Measurements from ENCODE around the gene SCN11A. TPM values are rescaled to one million over a fixed set of nuclear protein-coding genes. Genes with fewer than 3 reads are reported as not detected.

Gene SCN11A
- total and polyA plus RNA-seq, 5 donors from 2014 or later = 0.13 TPM; not detected in 4

DNA sequence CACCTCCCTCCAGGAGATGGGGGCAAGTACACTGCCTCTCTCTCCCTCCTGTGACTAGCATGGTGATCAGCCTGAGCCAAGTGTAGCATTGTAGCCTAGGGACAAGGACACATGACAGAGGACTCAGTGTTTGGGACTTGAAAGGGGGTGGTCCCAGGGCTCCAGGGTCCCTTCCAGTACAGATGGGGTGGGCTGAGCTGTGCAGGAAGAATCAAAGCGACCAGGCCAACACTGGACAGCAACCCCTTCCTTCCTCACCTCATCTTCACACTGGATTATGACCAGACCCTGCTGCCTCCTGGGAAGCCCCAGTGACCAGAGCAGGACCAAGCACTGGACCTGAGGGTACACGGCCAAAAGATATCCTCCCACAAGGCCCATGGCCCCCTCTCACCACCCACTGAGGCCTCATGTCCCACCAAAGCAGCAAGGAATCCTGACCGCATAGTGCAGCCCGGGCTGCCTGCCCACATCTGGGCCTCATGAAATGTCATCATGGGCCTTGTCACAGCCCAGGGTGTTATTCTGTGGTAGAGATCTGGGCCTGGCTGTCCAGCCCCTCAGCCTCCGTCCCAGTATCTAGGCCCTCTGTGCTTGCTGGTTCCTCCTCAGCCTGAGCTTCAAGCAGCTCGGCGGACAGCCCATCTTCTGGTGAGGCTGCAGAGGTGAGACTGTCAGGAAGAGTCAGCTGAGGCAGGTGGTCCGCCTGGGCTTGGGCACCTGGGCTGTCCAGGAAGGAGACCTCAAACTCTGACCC lies 46.1 kb upstream of the SCN11A start:
- Histone ChIP-seq H3K4me1 (ENCODE audit: control insufficient read depth, insufficient read depth, low read length, poor library complexity, severe bottlenecking) (peaks cover 6% of the 10 kb centered on the region), H3K27me3 (ENCODE audit: control insufficient read depth, insufficient read depth, low read length) (no peaks in the 10 kb centered on the region), H3K27ac (ENCODE audit: insufficient read depth, low read length, poor library complexity, severe bottlenecking) (no peak overlapping the region), H3K4me3 (ENCODE audit: low read depth, low read length) (no peak overlapping the region), H3K36me3 (ENCODE audit: control insufficient read depth, insufficient read depth, low read length) (peaks cover 69% of the 10 kb centered on the region), H3K9me3 (ENCODE audit: control insufficient read depth in 2 of 2, low read length in 2 of 2) (no peaks in the 10 kb centered on the region)
- peaks cover 6 to 18% (median 15%) of the 10 kb centered on the region in 4 donors for H3K4me1 Mint-ChIP-seq
- H3K9me3 Mint-ChIP-seq = no peaks in the 10 kb centered on the region
- no peaks in the 10 kb centered on the region for H3K27me3 Mint-ChIP-seq
- ATAC-seq (ENCODE audit: low read depth in 2 of 2) = no peak
- peaks cover 27% of the 10 kb centered on the region for H3K36me3 Mint-ChIP-seq
- peak overlapping the region in 2 of 3 donors; percentile 32 to 54 for H3K27ac Mint-ChIP-seq
- no peak for DNase-seq
- H3K4me3 Mint-ChIP-seq = no peak overlapping the region

DNA sequence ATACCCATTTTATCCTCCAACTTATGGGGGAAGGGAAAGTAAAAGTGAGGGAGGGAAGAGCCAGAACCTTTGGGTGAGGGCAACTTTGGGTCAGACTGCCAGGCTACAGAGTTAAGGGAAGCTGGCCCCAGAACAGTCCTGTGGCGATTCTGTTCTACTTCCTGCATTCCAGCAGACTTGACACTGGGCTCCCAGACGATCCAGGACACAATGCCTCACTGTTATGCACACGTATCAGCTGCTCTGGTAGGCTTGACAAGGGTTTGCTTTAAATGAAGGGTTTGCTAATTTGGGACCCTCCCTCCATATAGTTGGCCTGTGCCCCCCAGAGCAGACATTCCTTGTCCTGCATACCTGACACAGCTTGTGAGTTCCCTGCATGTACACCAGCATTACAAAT lies 45.0 kb upstream of the SCN11A start:
- peaks cover 5 to 8% (median 7%) of the 10 kb centered on the region in 4 donors for H3K4me1 Mint-ChIP-seq

DNA sequence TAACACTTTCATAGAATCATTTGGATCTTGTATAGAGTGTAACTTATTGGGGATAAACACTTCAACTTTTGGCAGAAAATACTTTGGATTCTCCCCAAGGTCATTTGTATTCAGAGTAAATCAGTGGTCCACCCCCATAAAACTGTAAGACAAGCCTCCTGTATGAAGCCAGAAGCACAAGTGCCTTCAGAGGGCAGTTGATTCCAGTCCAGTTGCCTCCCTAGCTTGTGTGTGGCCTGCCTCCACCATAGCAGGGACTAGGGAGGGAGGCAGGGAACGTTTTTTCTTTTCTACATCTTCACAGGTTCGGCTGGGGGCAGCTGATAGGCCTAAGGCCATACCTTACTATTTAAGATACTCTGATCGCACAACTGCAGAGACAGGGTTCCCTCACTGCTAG lies 44.0 kb upstream of the SCN11A start:
- Histone ChIP-seq H3K9me3 (ENCODE audit: control insufficient read depth in 2 of 2, low read length in 2 of 2) (no peaks in the 10 kb centered on the region), H3K27me3 (ENCODE audit: control insufficient read depth, insufficient read depth, low read length) (no peaks in the 10 kb centered on the region), H3K36me3 (ENCODE audit: control insufficient read depth, insufficient read depth, low read length) (peaks cover 90% of the 10 kb centered on the region), H3K4me3 (ENCODE audit: low read depth, low read length) (no peak overlapping the region), H3K4me1 (ENCODE audit: control insufficient read depth, insufficient read depth, low read length, poor library complexity, severe bottlenecking) (no peaks in the 10 kb centered on the region), H3K27ac (ENCODE audit: insufficient read depth, low read length, poor library complexity, severe bottlenecking) (no peak overlapping the region)
- H3K9me3 Mint-ChIP-seq = no peaks in the 10 kb centered on the region
- no peaks in the 10 kb centered on the region for H3K4me1 Mint-ChIP-seq
- H3K4me3 Mint-ChIP-seq = no peak overlapping the region
- H3K27ac Mint-ChIP-seq = no peak overlapping the region
- no peak for ATAC-seq (ENCODE audit: low read depth in 2 of 2)
- DNase-seq = no peak
- H3K27me3 Mint-ChIP-seq = no peaks in the 10 kb centered on the region
- H3K36me3 Mint-ChIP-seq = peaks cover 33% of the 10 kb centered on the region

More for the DNA sequence above, 45.0 kb upstream of the SCN11A start:
- H3K27ac ChIP-seq (ENCODE audit: insufficient read depth, low read length, poor library complexity, severe bottlenecking) = no peak overlapping the region
- H3K4me3 Mint-ChIP-seq = no peak overlapping the region
- no peaks in the 10 kb centered on the region for H3K9me3 ChIP-seq (ENCODE audit: control insufficient read depth in 2 of 2, low read length in 2 of 2)
- peaks cover 33% of the 10 kb centered on the region for H3K36me3 Mint-ChIP-seq
- no peaks in the 10 kb centered on the region for H3K27me3 Mint-ChIP-seq
- H3K27ac Mint-ChIP-seq = peak overlapping the region in 1 of 3 donors; percentile 54
- peaks cover 6% of the 10 kb centered on the region for H3K4me1 ChIP-seq (ENCODE audit: control insufficient read depth, insufficient read depth, low read length, poor library complexity, severe bottlenecking)
- no peaks in the 10 kb centered on the region for H3K27me3 ChIP-seq (ENCODE audit: control insufficient read depth, insufficient read depth, low read length)
- no peaks in the 10 kb centered on the region for H3K9me3 Mint-ChIP-seq
- DNase-seq (no peak), ATAC-seq (ENCODE audit: low read depth in 2 of 2) (no peak)
- H3K4me3 ChIP-seq (ENCODE audit: low read depth, low read length) = no peak overlapping the region
- H3K36me3 ChIP-seq (ENCODE audit: control insufficient read depth, insufficient read depth, low read length) = peaks cover 80% of the 10 kb centered on the region

DNA sequence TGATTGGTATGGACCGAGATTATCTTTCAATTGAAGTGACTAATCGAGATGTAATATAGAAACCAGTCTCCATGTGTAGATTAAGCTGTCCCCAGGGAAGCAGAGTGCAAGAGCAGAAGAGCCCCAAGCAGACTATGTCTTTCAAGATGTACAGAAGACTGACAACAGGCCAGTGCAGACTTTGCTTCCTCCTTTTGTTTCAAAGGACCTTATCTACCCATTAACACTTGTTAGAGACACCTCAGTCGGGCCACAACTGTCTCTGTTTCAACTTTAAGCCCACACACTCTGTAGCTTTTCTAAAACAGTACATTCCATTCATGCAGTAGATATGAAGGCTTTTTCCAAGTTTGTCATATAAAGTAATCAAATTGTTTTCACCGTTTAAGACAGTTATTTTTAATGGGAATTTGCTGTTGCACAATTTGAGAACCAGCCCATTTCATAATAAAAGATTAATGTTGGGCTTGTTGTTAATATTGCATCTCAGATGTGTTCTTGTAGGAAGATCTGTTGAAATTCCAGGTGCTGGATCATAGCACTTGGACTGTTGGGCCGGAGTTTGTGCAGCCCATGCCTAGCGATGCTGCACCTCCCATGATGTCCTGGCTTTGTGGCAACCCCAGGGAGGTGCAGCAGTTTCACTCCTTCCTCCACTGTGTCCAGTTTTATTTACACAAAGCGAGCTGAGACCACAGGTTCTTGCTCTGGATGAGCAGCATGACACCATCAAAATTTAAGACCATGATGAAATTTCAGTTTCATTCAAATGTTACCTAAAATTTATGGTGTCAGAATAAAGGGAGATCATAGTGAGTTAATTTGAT lies 43.3 kb upstream of the SCN11A start:
- no peak overlapping the region for H3K27ac ChIP-seq (ENCODE audit: insufficient read depth, low read length, poor library complexity, severe bottlenecking)
- H3K9me3 ChIP-seq (ENCODE audit: control insufficient read depth in 2 of 2, low read length in 2 of 2) = no peaks in the 10 kb centered on the region
- ATAC-seq (ENCODE audit: low read depth in 2 of 2) (no peak), DNase-seq (no peak)
- no peak overlapping the region for H3K4me3 Mint-ChIP-seq
- no peaks in the 10 kb centered on the region for H3K27me3 ChIP-seq (ENCODE audit: control insufficient read depth, insufficient read depth, low read length)
- peaks cover 97% of the 10 kb centered on the region for H3K36me3 ChIP-seq (ENCODE audit: control insufficient read depth, insufficient read depth, low read length)
- no peak overlapping the region for H3K4me3 ChIP-seq (ENCODE audit: low read depth, low read length)
- no peaks in the 10 kb centered on the region for H3K4me1 ChIP-seq (ENCODE audit: control insufficient read depth, insufficient read depth, low read length, poor library complexity, severe bottlenecking)
- no peaks in the 10 kb centered on the region for H3K27me3 Mint-ChIP-seq
- H3K9me3 Mint-ChIP-seq = no peaks in the 10 kb centered on the region
- H3K4me1 Mint-ChIP-seq = no peaks in the 10 kb centered on the region
- no peak overlapping the region for H3K27ac Mint-ChIP-seq
- H3K36me3 Mint-ChIP-seq = peaks cover 40% of the 10 kb centered on the region

DNA sequence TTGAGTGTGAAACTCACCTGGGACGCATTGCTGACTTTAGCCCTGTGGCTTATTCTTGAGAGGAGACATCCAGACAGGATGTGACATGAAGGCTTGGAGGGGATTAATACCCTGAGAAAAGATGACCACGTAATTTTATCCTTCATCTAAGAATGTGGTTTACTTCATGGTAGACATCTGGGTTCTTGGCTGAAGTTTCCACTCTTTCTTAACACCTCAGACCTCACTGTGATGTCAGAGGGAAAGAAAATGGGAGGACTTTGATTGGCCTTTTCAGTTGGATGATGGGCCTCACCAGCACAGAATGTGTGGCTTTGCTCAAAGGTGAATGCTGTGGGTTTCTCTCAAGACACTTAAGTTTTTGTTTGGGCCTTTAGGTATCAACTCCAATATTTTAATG lies 39.2 kb upstream of the SCN11A start:
- H3K9me3 Mint-ChIP-seq = no peaks in the 10 kb centered on the region
- peak overlapping the region in 1 of 3 donors; percentile 31 for H3K27ac Mint-ChIP-seq
- Histone ChIP-seq H3K27me3 (ENCODE audit: control insufficient read depth, insufficient read depth, low read length) (no peaks in the 10 kb centered on the region), H3K36me3 (ENCODE audit: control insufficient read depth, insufficient read depth, low read length) (peaks cover 98% of the 10 kb centered on the region), H3K27ac (ENCODE audit: insufficient read depth, low read length, poor library complexity, severe bottlenecking) (no peak overlapping the region), H3K9me3 (ENCODE audit: control insufficient read depth in 2 of 2, low read length in 2 of 2) (no peaks in the 10 kb centered on the region), H3K4me3 (ENCODE audit: low read depth, low read length) (no peak overlapping the region), H3K4me1 (ENCODE audit: control insufficient read depth, insufficient read depth, low read length, poor library complexity, severe bottlenecking) (no peaks in the 10 kb centered on the region)
- no peak overlapping the region for H3K4me3 Mint-ChIP-seq
- no peak for DNase-seq
- H3K36me3 Mint-ChIP-seq = peaks cover 65% of the 10 kb centered on the region
- peaks cover 0 to 6% (median 2%) of the 10 kb centered on the region in 4 donors for H3K4me1 Mint-ChIP-seq
- H3K27me3 Mint-ChIP-seq = no peaks in the 10 kb centered on the region
- no peak for ATAC-seq (ENCODE audit: low read depth in 2 of 2)

DNA sequence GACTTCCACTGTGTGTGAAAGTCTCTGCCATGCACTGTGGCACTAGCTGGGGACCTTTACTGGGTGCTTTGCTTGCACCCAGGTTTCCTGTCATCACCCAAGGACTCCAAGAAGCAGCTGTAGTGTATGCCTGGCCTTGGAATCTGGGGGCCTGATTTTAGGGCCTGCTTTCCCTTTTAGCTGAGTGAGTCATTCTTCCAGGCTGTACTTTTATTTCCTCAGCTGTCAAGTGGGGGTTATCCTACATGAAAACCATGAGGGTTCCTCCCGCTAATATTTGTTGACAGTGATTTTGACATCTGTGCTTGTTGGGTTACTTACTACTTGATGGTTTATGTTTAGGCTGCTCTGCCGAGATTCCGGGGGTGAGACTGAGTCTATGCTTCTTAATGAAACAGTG lies 37.1 kb upstream of the SCN11A start:
- Mint-ChIP-seq H3K36me3 (peaks cover 52% of the 10 kb centered on the region), H3K27me3 (no peaks in the 10 kb centered on the region), H3K4me3 (no peak overlapping the region), H3K9me3 (no peaks in the 10 kb centered on the region), H3K4me1 (peaks cover 0 to 6% (median 2%) of the 10 kb centered on the region in 4 donors), H3K27ac (no peak overlapping the region)
- Histone ChIP-seq H3K4me1 (ENCODE audit: control insufficient read depth, insufficient read depth, low read length, poor library complexity, severe bottlenecking) (no peaks in the 10 kb centered on the region), H3K4me3 (ENCODE audit: low read depth, low read length) (no peak overlapping the region), H3K27ac (ENCODE audit: insufficient read depth, low read length, poor library complexity, severe bottlenecking) (no peak overlapping the region), H3K36me3 (ENCODE audit: control insufficient read depth, insufficient read depth, low read length) (peaks cover 92% of the 10 kb centered on the region), H3K9me3 (ENCODE audit: control insufficient read depth in 2 of 2, low read length in 2 of 2) (no peaks in the 10 kb centered on the region), H3K27me3 (ENCODE audit: control insufficient read depth, insufficient read depth, low read length) (no peaks in the 10 kb centered on the region)
- no peak for ATAC-seq (ENCODE audit: low read depth in 2 of 2)
- no peak for DNase-seq

DNA sequence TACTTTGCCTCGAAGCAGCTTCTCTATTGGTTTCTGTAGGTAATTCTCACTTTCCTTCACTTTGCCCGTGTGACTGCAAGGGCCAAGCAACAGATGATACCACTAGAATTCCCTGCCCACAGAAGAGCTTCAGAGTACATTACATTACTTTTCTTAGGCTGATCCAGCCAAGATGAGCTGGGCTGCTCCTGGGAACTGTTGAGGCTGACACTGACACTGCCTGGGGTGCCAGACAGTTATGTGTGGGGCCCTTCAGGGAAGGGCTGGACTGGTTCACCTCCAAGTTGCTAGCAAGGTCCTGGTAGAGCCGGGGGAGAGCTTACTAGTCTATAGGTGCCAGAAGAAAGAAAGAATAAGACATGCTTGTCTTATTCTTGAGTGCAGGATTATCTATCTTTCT lies 36.7 kb upstream of the SCN11A start:
- no peak for DNase-seq
- no peaks in the 10 kb centered on the region for H3K9me3 ChIP-seq (ENCODE audit: control insufficient read depth in 2 of 2, low read length in 2 of 2)
- H3K27ac ChIP-seq (ENCODE audit: insufficient read depth, low read length, poor library complexity, severe bottlenecking) = no peak overlapping the region
- Mint-ChIP-seq H3K4me3 (no peak overlapping the region), H3K9me3 (no peaks in the 10 kb centered on the region), H3K27ac (peak overlapping the region in 1 of 3 donors; percentile 9), H3K4me1 (peaks cover 0 to 6% (median 2%) of the 10 kb centered on the region in 4 donors), H3K36me3 (peaks cover 51% of the 10 kb centered on the region), H3K27me3 (no peaks in the 10 kb centered on the region)
- H3K36me3 ChIP-seq (ENCODE audit: control insufficient read depth, insufficient read depth, low read length) = peaks cover 89% of the 10 kb centered on the region
- no peak overlapping the region for H3K4me3 ChIP-seq (ENCODE audit: low read depth, low read length)
- no peak for ATAC-seq (ENCODE audit: low read depth in 2 of 2)
- no peaks in the 10 kb centered on the region for H3K27me3 ChIP-seq (ENCODE audit: control insufficient read depth, insufficient read depth, low read length)
- H3K4me1 ChIP-seq (ENCODE audit: control insufficient read depth, insufficient read depth, low read length, poor library complexity, severe bottlenecking) = no peaks in the 10 kb centered on the region
